GM12878 (cell line): Measurements from ENCODE around the gene GMPPB. TPM values are rescaled to one million over a fixed set of nuclear protein-coding genes. Genes with fewer than 3 reads are reported as not detected.

Source experiments
- ATAC-seq: fragments of 200-7000 bp; cut with Tn5 transposase; 3 replicates; pipeline ENCODE4 v1.9.1; 2020; ENCODE audit warnings: mild to moderate bottlenecking, moderate library complexity
- BruUV-seq: library from RNA; stranded (reverse); fragments of 400-500 nt; replicated peaks from 2 replicates; lab custom pipeline; 2021; lab: Mats Ljungman, UMichigan
- CTCF ChIA-PET: fragments of 300-600 bp; sonication (Branson Sonifier 250); formaldehyde crosslinking; extraction: SDS; loops from one replicate; lab custom pipeline; 2021; ENCODE audit warnings: inconsistent platforms; lab: Yijun Ruan, JAX
- POLR2A ChIA-PET: fragments of 350-600 bp; formaldehyde crosslinking; extraction: SDS; loops from one replicate; lab custom pipeline; 2021; ENCODE audit warnings: inconsistent platforms; lab: Charles Lee
- RAD21 ChIA-PET: fragments of 300-600 bp; sonication (Branson Sonifier 250); formaldehyde crosslinking; loops from one replicate; lab custom pipeline; 2023; ENCODE audit warnings: antibody characterized with exemption; ENCODE audit not compliant: unreplicated experiment; lab: Charles Lee
- SMC1A ChIA-PET: fragments of 300-600 bp; sonication (Branson Sonifier 250); formaldehyde crosslinking; loops from one replicate; lab custom pipeline; 2023; ENCODE audit not compliant: unreplicated experiment, uncharacterized antibody; lab: Charles Lee
- DNase-seq: peaks from one replicate; pipeline ENCODE4 v3.0.0-alpha.2; 2011; ENCODE audit warnings: low read depth, low spot score
- FAIRE-seq: peaks from 3 replicates; lab custom pipeline; 2011; peaks lifted over from hg19 to GRCh38; lab: Jason Lieb, UNC
- H2AFZ ChIP-seq: 2 replicates; pipeline ENCODE4 v1.6.0; 2011; ENCODE audit warnings: low read depth, low read length, control low read depth; ENCODE audit not compliant: control insufficient read depth
- H3K27ac ChIP-seq: 2 replicates; pipeline ENCODE4 v1.5.1; 2011; ENCODE audit warnings: control low read depth; ENCODE audit not compliant: control insufficient read depth, insufficient read depth
- H3K27me3 ChIP-seq, 2 experiments: replicated peaks in 1 of 2; 2 replicates each; pipeline versions ENCODE4 v1.6.0 to v1.6.1; 2011; ENCODE audit warnings: low read length in 1 of 2; ENCODE audit not compliant: control insufficient read depth in 2 of 2, insufficient read depth in 2 of 2
- H3K36me3 ChIP-seq, 2 experiments: 2 replicates each; pipeline ENCODE4 v1.5.1; 2011; ENCODE audit warnings: low read length in 1 of 2; ENCODE audit not compliant: control insufficient read depth in 2 of 2, insufficient read depth in 2 of 2
- H3K4me1 ChIP-seq: 2 replicates; pipeline ENCODE4 v1.6.1; 2011; ENCODE audit warnings: mild to moderate bottlenecking, low read length, moderate library complexity, mixed read lengths; ENCODE audit not compliant: control insufficient read depth, insufficient read depth
- H3K4me2 ChIP-seq: 2 replicates; pipeline ENCODE4 v1.6.0; 2011; ENCODE audit warnings: control low read depth; ENCODE audit not compliant: control insufficient read depth, insufficient read depth
- H3K4me3 ChIP-seq: fragments of 200-600 bp; sonication (generic); 2 replicates; pipeline ENCODE4 v1.5.1; 2016
- H3K79me2 ChIP-seq: 2 replicates; pipeline ENCODE4 v1.6.0; 2011; ENCODE audit warnings: low read length; ENCODE audit not compliant: control insufficient read depth, insufficient read depth
- H3K9ac ChIP-seq: 2 replicates; pipeline ENCODE4 v1.8.0; 2011; ENCODE audit warnings: low read length, control low read depth, mixed read lengths; ENCODE audit not compliant: control insufficient read depth, insufficient read depth
- H3K9me3 ChIP-seq: replicated peaks from 3 replicates; pipeline ENCODE4 v1.5.1; 2011; ENCODE audit warnings: mild to moderate bottlenecking, low read length; ENCODE audit not compliant: control insufficient read depth, insufficient read depth
- H4K20me1 ChIP-seq: 2 replicates; pipeline ENCODE4 v1.6.0; 2011; ENCODE audit not compliant: control insufficient read depth, insufficient read depth
- CEBPB ChIP-seq, 2 experiments: fragments of 150-350 bp in 1 of 2; IDR thresholded peaks; 2 replicates each; pipeline ENCODE4 v1.6.1; 2012 to 2014; ENCODE audit warnings: low read depth in 2 of 2, low read length in 2 of 2, borderline replicate concordance in 1 of 2, inconsistent platforms in 1 of 2
- EZH2 ChIP-seq: IDR thresholded peaks from 2 replicates; pipeline ENCODE4 v1.6.1; 2012; ENCODE audit warnings: low read depth, mild to moderate bottlenecking, control low read depth, inconsistent platforms, low read length, borderline replicate concordance; ENCODE audit not compliant: control insufficient read depth
- HCFC1 ChIP-seq: fragments of 150-350 bp; IDR thresholded peaks from 2 replicates; pipeline ENCODE4 v1.6.1; 2014; ENCODE audit warnings: low read length
- IKZF1 ChIP-seq: fragments of 450-650 bp; conservative IDR thresholded peaks from 2 replicates; pipeline ENCODE4 v1.6.1; 2017; ENCODE audit warnings: antibody characterized with exemption, mild to moderate bottlenecking
- KDM1A ChIP-seq: fragments of 200-600 bp; sonication (generic); IDR thresholded peaks from 2 replicates; pipeline ENCODE4 v1.6.1; 2016; ENCODE audit warnings: borderline replicate concordance
- LARP7 ChIP-seq: fragments of 450-650 bp; IDR thresholded peaks from 2 replicates; pipeline ENCODE4 v1.6.1; 2017; ENCODE audit warnings: mild to moderate bottlenecking
- SMARCA5 ChIP-seq: fragments of 450-650 bp; IDR thresholded peaks from 2 replicates; pipeline ENCODE4 v1.6.1; 2017; ENCODE audit warnings: mild to moderate bottlenecking
- ZNF274 ChIP-seq: IDR thresholded peaks from one replicate; pipeline ENCODE4 v1.8.0; 2011; ENCODE audit not compliant: insufficient read length, insufficient read depth
- WGBS: methylation state at CpG from one replicate; pipeline ENCODE4 v1.1.6; 2016; ENCODE audit warnings: low lambda C conversion rate; ENCODE audit not compliant: insufficient replicate concordance, insufficient coverage; ENCODE audit errors: missing lambda C conversion rate; 5-methylcytosine and 5-hydroxymethylcytosine counted together
- in situ Hi-C: fragments of 300-500 bp; cut with MboI; formaldehyde crosslinking; loops from 9 replicates; pipeline ENCODE4 v1.14.3; 2018; ENCODE audit warnings: mixed read lengths
- intact Hi-C: fragments of 100-400 bp; cut with micrococcal nuclease; formaldehyde crosslinking; loops from one replicate; pipeline ENCODE4 v1.14.2; 2022; ENCODE audit not compliant: unreplicated experiment
- polyA plus RNA-seq, 11 experiments: library from polyadenylated mRNA; depleted of rRNA in 4 of 11; unstranded in 6 of 11; stranded (reverse) in 5 of 11; fragments of >200 nt; fragmentation: Nextera tagmentation in 4 of 11; fragmentation: Illumina TruSeq in 1 of 11; extraction: Ambion mirVana in 4 of 11; extraction: Trizol in 1 of 11; gene quantifications; 1 replicate in 1 of 11; 2 replicates in 10 of 11; pipeline versions ENCODE4 v1.2.1 to v1.2.3, GENCODE V29; 2011 to 2016; ENCODE audit warnings: inconsistent platforms in 2 of 11, missing spikeins in 2 of 11, low read depth in 1 of 11
- total RNA-seq, 4 experiments: library from RNA; depleted of rRNA in 3 of 4; stranded (reverse); fragments of >200 nt in 3 of 4; fragmentation: Illumina TruSeq in 1 of 4; extraction: Trizol in 1 of 4; gene quantifications; 2 replicates each; pipeline versions ENCODE4 v1.2.1 to v1.2.3, GENCODE V29; 2013 to 2021
- TF ChIP-seq, protein P1 (sequence below): fragments of 450-650 bp; IDR thresholded peaks from 2 replicates; pipeline ENCODE4 v1.6.1; 2017; ENCODE audit warnings: mild to moderate bottlenecking, moderate library complexity
- TF ChIP-seq, protein P2 (sequence below): fragments of 450-650 bp; IDR thresholded peaks from 2 replicates; pipeline ENCODE4 v1.6.1; 2016; ENCODE audit warnings: mild to moderate bottlenecking, moderate library complexity, borderline replicate concordance

The GMPPB gene
- total and polyA plus RNA-seq, 10 of the 15 experiments (the other 5 are each of a cell fraction or from before 2014, with no cell fraction given) = 2.3 to 99.5 (median 23.3) TPM

DNA sequence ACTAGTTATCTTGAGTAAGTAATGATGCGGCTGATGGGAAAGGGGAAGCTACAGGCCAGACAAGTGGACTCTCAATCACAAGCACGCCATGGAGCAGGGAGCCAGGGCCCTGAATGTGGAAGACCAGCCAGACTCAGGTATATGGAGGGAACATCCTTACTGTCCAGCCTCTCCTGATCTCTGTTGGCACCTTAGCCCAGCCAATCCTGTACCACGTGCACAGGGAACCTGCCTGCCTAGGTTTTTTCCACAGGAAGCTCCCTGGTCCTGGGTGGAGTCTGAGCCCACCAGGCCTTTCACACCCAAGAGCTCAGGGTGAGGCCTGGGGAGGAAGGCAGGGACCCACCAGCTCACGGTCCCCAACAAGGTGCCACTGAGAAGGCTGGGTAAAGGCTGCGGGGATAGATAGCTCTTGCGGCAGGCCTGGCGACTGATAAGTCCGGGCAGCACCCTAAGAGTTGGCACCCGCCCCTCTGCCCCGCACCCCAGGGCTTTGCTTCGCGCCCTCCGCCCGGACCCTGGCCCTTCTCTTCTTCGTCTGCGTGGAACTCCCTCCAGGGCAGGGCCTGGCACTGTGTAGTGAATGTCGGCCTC is 50.5 kb downstream of the GMPPB start:
- Histone ChIP-seq H4K20me1 (no peaks in the 10 kb centered on the region), H2AFZ (peak overlapping the region; percentile 76), H3K36me3 (peaks cover 0 to 7% of the 10 kb centered on the region in 2 experiments), H3K4me2 (peak overlapping the region; percentile 99), H3K4me3 (peak overlapping the region; percentile 94), H3K4me1 (peaks cover 10% of the 10 kb centered on the region), H3K27me3 (no peaks in the 10 kb centered on the region), H3K9me3 (no peaks in the 10 kb centered on the region), H3K79me2 (peaks cover 20% of the 10 kb centered on the region), H3K9ac (peak overlapping the region; percentile 90), H3K27ac (peak overlapping the region; percentile 86)
- 9% methylated on average over 17 of the region's 17 CpGs for WGBS
- ChIA-PET SMC1A (interaction anchor here (0.9 to 3.3 kb wide), 4 partner anchors 14 to 134 kb away, joined by 3 to 86 read pairs (median 3); no protein-coding TSS in a partner anchor), RAD21 (interaction anchor here (0.5 to 3.3 kb wide), 3 partner anchors 23 to 136 kb away, joined by 3 to 89 read pairs (median 18); no protein-coding TSS in a partner anchor), CTCF (interaction anchor here (0.6 to 5.3 kb wide), 4 partner anchors 10 to 375 kb away, joined by 3 to 210 read pairs (median 4); no protein-coding TSS in a partner anchor), POLR2A (interaction anchor here (0.5 to 2.9 kb wide), 11 partner anchors 110 to 666 kb away, joined by 3 to 10 read pairs (median 4); no protein-coding TSS in a partner anchor)
- no peak for DNase-seq
- peak; percentile 11; the same call in 1 of the 3 replicates for ATAC-seq
- peak; percentile 47 for FAIRE-seq
- intact Hi-C loops (loop anchor here (5.0 to 10.0 kb wide), 2 partner anchors 221 to 648 kb away; partner anchors contain the start of genes IMPDH2 and NDUFAF3), in situ Hi-C loops (loop anchor here (10.0 kb wide), 1 partner anchor 138 kb away; no protein-coding TSS in a partner anchor)
- BruUV-seq = TSS peak; percentile 80
- TF ChIP-seq, protein P1, sequence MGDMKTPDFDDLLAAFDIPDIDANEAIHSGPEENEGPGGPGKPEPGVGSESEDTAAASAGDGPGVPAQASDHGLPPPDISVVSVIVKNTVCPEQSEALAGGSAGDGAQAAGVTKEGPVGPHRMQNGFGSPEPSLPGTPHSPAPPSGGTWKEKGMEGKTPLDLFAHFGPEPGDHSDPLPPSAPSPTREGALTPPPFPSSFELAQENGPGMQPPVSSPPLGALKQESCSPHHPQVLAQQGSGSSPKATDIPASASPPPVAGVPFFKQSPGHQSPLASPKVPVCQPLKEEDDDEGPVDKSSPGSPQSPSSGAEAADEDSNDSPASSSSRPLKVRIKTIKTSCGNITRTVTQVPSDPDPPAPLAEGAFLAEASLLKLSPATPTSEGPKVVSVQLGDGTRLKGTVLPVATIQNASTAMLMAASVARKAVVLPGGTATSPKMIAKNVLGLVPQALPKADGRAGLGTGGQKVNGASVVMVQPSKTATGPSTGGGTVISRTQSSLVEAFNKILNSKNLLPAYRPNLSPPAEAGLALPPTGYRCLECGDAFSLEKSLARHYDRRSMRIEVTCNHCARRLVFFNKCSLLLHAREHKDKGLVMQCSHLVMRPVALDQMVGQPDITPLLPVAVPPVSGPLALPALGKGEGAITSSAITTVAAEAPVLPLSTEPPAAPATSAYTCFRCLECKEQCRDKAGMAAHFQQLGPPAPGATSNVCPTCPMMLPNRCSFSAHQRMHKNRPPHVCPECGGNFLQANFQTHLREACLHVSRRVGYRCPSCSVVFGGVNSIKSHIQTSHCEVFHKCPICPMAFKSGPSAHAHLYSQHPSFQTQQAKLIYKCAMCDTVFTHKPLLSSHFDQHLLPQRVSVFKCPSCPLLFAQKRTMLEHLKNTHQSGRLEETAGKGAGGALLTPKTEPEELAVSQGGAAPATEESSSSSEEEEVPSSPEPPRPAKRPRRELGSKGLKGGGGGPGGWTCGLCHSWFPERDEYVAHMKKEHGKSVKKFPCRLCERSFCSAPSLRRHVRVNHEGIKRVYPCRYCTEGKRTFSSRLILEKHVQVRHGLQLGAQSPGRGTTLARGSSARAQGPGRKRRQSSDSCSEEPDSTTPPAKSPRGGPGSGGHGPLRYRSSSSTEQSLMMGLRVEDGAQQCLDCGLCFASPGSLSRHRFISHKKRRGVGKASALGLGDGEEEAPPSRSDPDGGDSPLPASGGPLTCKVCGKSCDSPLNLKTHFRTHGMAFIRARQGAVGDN = no peak
- TF ChIP-seq ZNF274 (no peak), KDM1A (no peak), IKZF1 (no peak), LARP7 (0 out of 2 replicates have a peak, but pooled peaks have one; percentile 20), SMARCA5 (peak; percentile 40; the same call in 1 of the 2 replicates), EZH2 (no peak), HCFC1 (no peak), CEBPB (IDR thresholded peaks at IDR 0.05; ENCODE audit: borderline replicate concordance in 1 of 2, low read depth in 2 of 2, low read length in 2 of 2) (no peak)
- TF ChIP-seq, protein P2, sequence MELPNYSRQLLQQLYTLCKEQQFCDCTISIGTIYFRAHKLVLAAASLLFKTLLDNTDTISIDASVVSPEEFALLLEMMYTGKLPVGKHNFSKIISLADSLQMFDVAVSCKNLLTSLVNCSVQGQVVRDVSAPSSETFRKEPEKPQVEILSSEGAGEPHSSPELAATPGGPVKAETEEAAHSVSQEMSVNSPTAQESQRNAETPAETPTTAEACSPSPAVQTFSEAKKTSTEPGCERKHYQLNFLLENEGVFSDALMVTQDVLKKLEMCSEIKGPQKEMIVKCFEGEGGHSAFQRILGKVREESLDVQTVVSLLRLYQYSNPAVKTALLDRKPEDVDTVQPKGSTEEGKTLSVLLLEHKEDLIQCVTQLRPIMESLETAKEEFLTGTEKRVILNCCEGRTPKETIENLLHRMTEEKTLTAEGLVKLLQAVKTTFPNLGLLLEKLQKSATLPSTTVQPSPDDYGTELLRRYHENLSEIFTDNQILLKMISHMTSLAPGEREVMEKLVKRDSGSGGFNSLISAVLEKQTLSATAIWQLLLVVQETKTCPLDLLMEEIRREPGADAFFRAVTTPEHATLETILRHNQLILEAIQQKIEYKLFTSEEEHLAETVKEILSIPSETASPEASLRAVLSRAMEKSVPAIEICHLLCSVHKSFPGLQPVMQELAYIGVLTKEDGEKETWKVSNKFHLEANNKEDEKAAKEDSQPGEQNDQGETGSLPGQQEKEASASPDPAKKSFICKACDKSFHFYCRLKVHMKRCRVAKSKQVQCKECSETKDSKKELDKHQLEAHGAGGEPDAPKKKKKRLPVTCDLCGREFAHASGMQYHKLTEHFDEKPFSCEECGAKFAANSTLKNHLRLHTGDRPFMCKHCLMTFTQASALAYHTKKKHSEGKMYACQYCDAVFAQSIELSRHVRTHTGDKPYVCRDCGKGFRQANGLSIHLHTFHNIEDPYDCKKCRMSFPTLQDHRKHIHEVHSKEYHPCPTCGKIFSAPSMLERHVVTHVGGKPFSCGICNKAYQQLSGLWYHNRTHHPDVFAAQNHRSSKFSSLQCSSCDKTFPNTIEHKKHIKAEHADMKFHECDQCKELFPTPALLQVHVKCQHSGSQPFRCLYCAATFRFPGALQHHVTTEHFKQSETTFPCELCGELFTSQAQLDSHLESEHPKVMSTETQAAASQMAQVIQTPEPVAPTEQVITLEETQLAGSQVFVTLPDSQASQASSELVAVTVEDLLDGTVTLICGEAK = no peak
